Measurements from ENCODE around the gene PTPN11. TPM values are rescaled to one million over a fixed set of nuclear protein-coding genes. Genes with fewer than 3 reads are reported as not detected.
"Not testable (repeated sequence)": the region's sequence is repeated elsewhere in the genome, so short reads cannot be mapped to it uniquely, and the experiment has no call there.

The PTPN11 gene
- total RNA-seq, 4 donors from 2014 or later, result 131 to 178 (median 141) TPM

DNA sequence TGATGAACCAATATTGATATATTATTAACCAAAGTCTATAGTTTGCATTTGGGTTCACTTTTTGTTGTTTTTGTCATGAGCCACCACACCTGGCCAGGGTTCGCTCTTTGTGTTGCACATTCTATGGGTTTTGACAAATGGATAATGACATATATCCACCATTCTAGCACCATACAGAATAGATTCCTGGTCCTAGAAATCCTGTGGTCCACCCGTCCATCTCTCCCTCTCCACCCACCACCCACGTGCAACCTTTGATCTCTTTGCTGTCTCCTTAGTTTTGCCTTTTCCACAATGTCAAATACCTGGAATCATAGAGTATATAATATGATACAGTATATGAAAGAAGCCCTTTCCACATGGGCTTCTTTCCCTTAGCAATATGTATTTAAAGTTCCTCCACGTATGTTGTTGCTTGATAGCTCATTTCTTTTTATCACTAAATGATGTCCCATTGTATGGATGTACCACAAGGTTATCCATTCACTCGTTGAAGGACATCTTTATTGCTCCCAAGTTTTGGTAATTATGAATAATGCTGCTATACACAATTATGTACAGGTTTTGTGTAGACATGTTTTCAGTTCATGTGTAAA is 16.7 kb upstream of the PTPN11 start:
- Histone ChIP-seq H3K36me3 (peaks cover 9 to 34% of the 10 kb centered on the region in 2 donors), H3K9me3 (no peaks in the 10 kb centered on the region), H3K4me3 (no peak overlapping the region), H3K27ac (no peak overlapping the region), H3K4me1 (peaks cover 0 to 7% (median 0%) of the 10 kb centered on the region in 3 donors), H3K27me3 (no peaks in the 10 kb centered on the region)
- TF ChIP-seq POLR2A (IDR thresholded peaks at IDR 0.05) (no peak), EP300 (IDR thresholded peaks at IDR 0.05) (no peak), POLR2AphosphoS5 (IDR thresholded peaks at IDR 0.05) (no peak)
- TF ChIP-seq, protein P1, sequence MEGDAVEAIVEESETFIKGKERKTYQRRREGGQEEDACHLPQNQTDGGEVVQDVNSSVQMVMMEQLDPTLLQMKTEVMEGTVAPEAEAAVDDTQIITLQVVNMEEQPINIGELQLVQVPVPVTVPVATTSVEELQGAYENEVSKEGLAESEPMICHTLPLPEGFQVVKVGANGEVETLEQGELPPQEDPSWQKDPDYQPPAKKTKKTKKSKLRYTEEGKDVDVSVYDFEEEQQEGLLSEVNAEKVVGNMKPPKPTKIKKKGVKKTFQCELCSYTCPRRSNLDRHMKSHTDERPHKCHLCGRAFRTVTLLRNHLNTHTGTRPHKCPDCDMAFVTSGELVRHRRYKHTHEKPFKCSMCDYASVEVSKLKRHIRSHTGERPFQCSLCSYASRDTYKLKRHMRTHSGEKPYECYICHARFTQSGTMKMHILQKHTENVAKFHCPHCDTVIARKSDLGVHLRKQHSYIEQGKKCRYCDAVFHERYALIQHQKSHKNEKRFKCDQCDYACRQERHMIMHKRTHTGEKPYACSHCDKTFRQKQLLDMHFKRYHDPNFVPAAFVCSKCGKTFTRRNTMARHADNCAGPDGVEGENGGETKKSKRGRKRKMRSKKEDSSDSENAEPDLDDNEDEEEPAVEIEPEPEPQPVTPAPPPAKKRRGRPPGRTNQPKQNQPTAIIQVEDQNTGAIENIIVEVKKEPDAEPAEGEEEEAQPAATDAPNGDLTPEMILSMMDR (IDR thresholded peaks at IDR 0.05), result no peak
- no peak for ATAC-seq
- WGBS, 2 donors (ENCODE audit: low coverage in 1 of 2), result 48 to 59% methylated on average over 5 of the region's 5 CpGs

DNA sequence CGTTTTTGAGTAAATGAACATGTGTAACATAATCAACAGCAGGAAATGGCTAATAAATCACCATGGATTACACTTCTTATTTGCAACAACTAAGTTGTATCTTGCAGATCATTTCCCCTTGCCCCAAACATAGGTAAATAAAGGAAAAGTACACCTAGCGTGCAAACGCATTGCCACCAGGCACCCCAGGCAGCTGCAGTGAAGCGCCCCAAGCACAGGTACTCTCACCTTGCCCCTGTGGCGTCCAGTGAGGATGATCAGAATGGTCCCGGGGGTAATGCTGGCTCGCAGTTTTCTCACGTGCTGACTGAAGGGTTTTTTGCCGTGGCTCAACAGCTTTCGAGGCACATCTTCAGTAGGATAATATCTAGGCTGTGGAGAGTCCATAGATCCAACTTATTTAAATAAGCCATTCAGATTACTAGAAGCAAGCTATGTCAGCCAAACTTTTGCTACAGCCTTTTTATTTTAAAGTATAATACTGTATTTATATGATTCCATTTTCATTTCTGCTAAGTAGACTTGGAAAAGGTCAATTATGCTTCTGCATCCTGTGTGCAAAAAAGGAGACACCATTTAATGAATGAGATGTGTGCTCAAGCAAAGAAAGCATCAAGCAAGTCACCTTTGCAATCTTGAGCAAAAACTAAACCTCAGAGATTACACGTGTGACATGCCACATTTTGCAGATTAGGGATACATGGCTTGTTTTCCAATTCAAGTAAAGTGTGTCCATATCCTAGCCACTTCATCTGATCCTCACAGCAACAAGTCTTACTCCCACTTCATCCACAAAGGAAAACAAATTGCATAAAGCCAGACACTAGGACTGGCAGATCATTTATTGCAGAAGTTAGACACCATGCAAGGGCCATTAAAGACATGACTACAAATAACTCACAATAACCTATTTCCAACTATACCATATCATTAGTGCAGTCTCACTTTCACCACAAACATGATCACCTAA is 11.9 kb upstream of the PTPN11 start:
- no peaks in the 10 kb centered on the region for H3K27me3 ChIP-seq
- WGBS, 2 donors (ENCODE audit: low coverage in 1 of 2), result 60 to 77% methylated on average over 5 to 11 of the region's 11 CpGs
- no peak overlapping the region for H3K4me3 ChIP-seq
- TF ChIP-seq POLR2AphosphoS5 (IDR thresholded peaks at IDR 0.05) (no peak), POLR2A (IDR thresholded peaks at IDR 0.05) (no peak), EP300 (IDR thresholded peaks at IDR 0.05) (no peak)
- TF ChIP-seq, protein P1 (IDR thresholded peaks at IDR 0.05), result no peak
- peaks cover 0 to 32% (median 2%) of the 10 kb centered on the region in 3 donors for H3K4me1 ChIP-seq
- peaks cover 9 to 46% of the 10 kb centered on the region in 2 donors for H3K36me3 ChIP-seq
- ATAC-seq, result no peak
- no peaks in the 10 kb centered on the region for H3K9me3 ChIP-seq
- H3K27ac ChIP-seq, result no peak overlapping the region

DNA sequence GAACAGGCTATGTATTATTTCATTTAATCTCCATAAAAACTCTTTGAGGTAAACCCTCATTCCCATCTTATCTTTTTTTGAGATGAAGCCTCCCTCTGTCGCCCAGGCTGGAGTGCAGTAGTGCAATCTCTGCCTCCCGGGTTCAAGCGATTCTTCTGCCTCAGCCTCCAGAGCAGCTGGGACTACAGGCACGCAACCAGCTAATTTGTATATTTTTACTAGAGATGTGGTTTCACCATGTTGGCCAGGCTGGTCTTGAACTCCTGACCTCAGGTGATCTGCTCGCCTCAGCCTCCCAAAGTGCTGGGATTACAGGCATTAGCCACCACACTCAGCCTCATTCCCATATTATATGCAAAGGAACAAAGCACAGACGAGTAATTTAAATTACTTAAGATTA is 11.1 kb upstream of the PTPN11 start:
- H3K4me1 ChIP-seq, result peaks cover 0 to 32% (median 2%) of the 10 kb centered on the region in 3 donors
- H3K4me3 ChIP-seq, H3K9me3 ChIP-seq, ATAC-seq, H3K27me3 ChIP-seq, H3K27ac ChIP-seq: not testable (repeated sequence)
- WGBS, 2 donors (ENCODE audit: low coverage in 1 of 2), result 70 to 75% methylated on average over 2 to 6 of the region's 6 CpGs
- H3K36me3 ChIP-seq, result peaks cover 9 to 46% of the 10 kb centered on the region in 2 donors

DNA sequence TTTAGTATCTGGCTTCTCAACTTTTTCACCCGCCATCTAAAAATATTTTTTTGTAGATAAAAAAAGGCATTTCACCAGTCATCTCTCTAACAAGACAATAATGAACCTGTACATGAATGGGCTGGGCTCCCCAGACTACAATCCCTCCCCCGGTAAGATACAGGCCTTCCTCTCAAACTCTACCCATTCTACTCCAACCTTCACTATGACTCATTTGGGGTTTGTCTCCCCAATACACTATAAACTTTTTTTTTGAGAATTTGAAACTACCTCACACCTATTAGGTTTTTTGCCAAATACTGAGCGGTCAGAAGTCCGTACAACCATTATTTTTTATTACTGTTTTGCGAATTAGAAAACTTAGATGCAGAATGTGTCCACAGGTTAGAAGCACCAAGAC is 10.1 kb upstream of the PTPN11 start:
- peak overlapping the region; percentile 77 to 86 for H3K4me3 ChIP-seq
- WGBS, 2 donors (ENCODE audit: low coverage in 1 of 2), result 8 to 17% methylated on average over 3 to 5 of the region's 5 CpGs
- H3K36me3 ChIP-seq, result peaks cover 9 to 46% of the 10 kb centered on the region in 2 donors
- H3K4me1 ChIP-seq, result peaks cover 0 to 32% (median 2%) of the 10 kb centered on the region in 3 donors
- no peak for ATAC-seq
- no peaks in the 10 kb centered on the region for H3K27me3 ChIP-seq
- TF ChIP-seq POLR2A (IDR thresholded peaks at IDR 0.05) (no peak), EP300 (IDR thresholded peaks at IDR 0.05) (no peak)
- H3K9me3 ChIP-seq, result no peaks in the 10 kb centered on the region
- H3K27ac ChIP-seq, result peak overlapping the region; percentile 58 to 90 (median 86)

DNA sequence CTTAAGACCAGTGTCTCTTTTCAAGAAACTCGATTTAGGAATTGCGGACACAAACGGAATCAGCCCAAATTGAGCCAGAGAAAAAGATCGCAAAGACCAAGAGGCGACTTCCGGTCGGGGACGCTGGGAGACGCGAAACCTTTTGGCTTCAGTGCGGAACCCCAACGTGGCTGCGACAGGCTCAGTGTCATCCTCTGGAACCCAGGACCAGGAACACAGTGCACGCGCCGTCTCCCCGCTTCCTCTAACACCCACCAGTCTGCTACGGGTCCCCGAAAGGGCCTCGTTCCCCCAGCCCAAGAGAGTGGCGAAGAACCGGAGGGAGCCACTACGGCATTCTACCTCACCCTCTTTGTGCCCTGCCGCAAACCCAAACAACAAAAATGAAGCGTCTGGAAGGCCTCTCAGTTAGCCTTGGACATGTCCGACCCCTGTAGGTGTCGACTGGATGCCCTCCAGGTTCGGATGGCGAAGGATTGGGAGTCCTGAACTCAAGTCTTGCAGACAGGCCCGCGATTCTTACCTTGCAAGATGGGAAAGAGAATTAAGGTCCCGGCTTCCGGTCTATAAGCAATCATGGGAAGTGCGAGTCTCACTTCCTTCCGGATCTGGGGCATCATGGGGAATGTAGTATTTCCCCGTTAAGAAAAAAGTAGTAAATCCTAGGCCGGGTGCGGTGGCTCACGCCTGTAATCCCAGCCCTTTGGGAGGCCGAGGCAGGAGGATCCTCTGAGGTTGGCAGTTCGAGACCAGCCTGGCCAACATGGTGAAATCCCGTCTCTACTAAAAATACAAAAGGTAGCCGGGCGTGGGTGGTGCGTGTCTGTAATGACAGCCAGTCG is 9.5 kb upstream of the PTPN11 start, which contains the start of gene RPL6:
TSS of gene RPL6 (minus strand) at position 542 of the 842 bp plus-strand sequence. CDS start 949 bp downstream, outside the sequence.
- TF ChIP-seq POLR2A (IDR thresholded peaks at IDR 0.05) (peak; percentile 54 to 64), POLR2AphosphoS5 (IDR thresholded peaks at IDR 0.05) (peak; percentile 88), EP300 (IDR thresholded peaks at IDR 0.05) (no peak)
- TF ChIP-seq, protein P1 (IDR thresholded peaks at IDR 0.05), result no peak
- Histone ChIP-seq H3K9me3 (no peaks in the 10 kb centered on the region), H3K4me3 (peak within 1 kb of the TSS; percentile 77 to 86), H3K27me3 (no peaks in the 10 kb centered on the region), H3K27ac (peak within 1 kb of the TSS; percentile 58 to 90 (median 86)), H3K4me1 (peaks cover 0 to 32% (median 2%) of the 10 kb centered on the region in 3 donors), H3K36me3 (peaks cover 9 to 39% of the 10 kb centered on the region in 2 donors)
- WGBS, 2 donors (ENCODE audit: low coverage in 1 of 2), result 1 to 5% methylated on average over 7 to 14 of the region's 46 CpGs
- peak; percentile 91 for ATAC-seq

All from gastroesophageal sphincter (tissue), 4 donors.